K562 (cell line): ENCODE data around the gene ZSWIM4. TPM values are rescaled to one million over a fixed set of nuclear protein-coding genes. Genes with fewer than 3 reads are reported as not detected.

Experiments
- GABPA ChIP-seq: fragments of 200-800 bp; sonication (Bioruptor generic); conservative IDR thresholded peaks from 2 replicates; pipeline ENCODE4 v1.6.1; 2016; ENCODE audit warnings: low read depth, missing genetic modification characterization, missing compliant biosample characterization
- MEF2D ChIP-seq: conservative IDR thresholded peaks from 2 replicates; pipeline ENCODE4 v1.6.1; 2016; ENCODE audit warnings: low read depth, missing genetic modification characterization, missing compliant biosample characterization
- MTA1 ChIP-seq: fragments of 450-650 bp; IDR thresholded peaks from 2 replicates; pipeline ENCODE4 v1.6.1; 2017; ENCODE audit warnings: borderline replicate concordance
- RBBP5 ChIP-seq: fragments of 200-600 bp; sonication (generic); IDR thresholded peaks from 2 replicates; pipeline ENCODE4 v1.6.1; 2012; ENCODE audit warnings: borderline replicate concordance, mild to moderate bottlenecking, low read length, control low read depth, inconsistent platforms; ENCODE audit not compliant: insufficient read depth, poor library complexity, severe bottlenecking
- polyA plus RNA-seq, 8 experiments: library from polyadenylated mRNA; depleted of rRNA in 4 of 8; stranded (reverse) in 5 of 8; unstranded in 3 of 8; fragments of >200 nt; fragmentation: Nextera tagmentation in 2 of 8; fragmentation: Illumina TruSeq in 1 of 8; extraction: Ambion mirVana in 2 of 8; extraction: Trizol in 1 of 8; gene quantifications; 2 replicates each; pipeline versions ENCODE4 v1.2.1 to v1.2.3, GENCODE V29; 2011 to 2014; ENCODE audit warnings: inconsistent platforms in 1 of 8, missing spikeins in 1 of 8
- total RNA-seq, 7 experiments: library from RNA; depleted of rRNA in 6 of 7; stranded (reverse); fragments of >200 nt in 6 of 7; fragmentation: Illumina TruSeq in 2 of 7; extraction: Trizol in 2 of 7; gene quantifications; 2 replicates each; pipeline versions ENCODE4 v1.2.1 to v1.2.3, GENCODE V29; 2011 to 2021; ENCODE audit warnings: low replicate concordance in 1 of 7
- TF ChIP-seq, protein P1 (sequence below): sonication (generic); formaldehyde crosslinking; IDR thresholded peaks from 2 replicates; pipeline ENCODE4 v1.8.0; 2022; ENCODE audit warnings: mild to moderate bottlenecking, low read depth, missing genetic modification reagents
- TF ChIP-seq, protein P2 (sequence below): fragments of 250-450 bp; sonication (Bioruptor Pico); IDR thresholded peaks from 2 replicates; pipeline ENCODE4 v1.5.0; 2020; ENCODE audit warnings: mild to moderate bottlenecking, borderline replicate concordance
- TF ChIP-seq, protein P3 (sequence below): sonication (generic); formaldehyde crosslinking; IDR thresholded peaks from 2 replicates; pipeline ENCODE4 v1.8.0; 2022; ENCODE audit warnings: missing genetic modification reagents, mild to moderate bottlenecking, borderline replicate concordance

The ZSWIM4 gene
- total and polyA plus RNA-seq, 9 of the 15 experiments (the other 6 are each of a cell fraction or from before 2014, with no cell fraction given) = 0.25 to 3.7 (median 0.79) TPM; not detected in 2

DNA sequence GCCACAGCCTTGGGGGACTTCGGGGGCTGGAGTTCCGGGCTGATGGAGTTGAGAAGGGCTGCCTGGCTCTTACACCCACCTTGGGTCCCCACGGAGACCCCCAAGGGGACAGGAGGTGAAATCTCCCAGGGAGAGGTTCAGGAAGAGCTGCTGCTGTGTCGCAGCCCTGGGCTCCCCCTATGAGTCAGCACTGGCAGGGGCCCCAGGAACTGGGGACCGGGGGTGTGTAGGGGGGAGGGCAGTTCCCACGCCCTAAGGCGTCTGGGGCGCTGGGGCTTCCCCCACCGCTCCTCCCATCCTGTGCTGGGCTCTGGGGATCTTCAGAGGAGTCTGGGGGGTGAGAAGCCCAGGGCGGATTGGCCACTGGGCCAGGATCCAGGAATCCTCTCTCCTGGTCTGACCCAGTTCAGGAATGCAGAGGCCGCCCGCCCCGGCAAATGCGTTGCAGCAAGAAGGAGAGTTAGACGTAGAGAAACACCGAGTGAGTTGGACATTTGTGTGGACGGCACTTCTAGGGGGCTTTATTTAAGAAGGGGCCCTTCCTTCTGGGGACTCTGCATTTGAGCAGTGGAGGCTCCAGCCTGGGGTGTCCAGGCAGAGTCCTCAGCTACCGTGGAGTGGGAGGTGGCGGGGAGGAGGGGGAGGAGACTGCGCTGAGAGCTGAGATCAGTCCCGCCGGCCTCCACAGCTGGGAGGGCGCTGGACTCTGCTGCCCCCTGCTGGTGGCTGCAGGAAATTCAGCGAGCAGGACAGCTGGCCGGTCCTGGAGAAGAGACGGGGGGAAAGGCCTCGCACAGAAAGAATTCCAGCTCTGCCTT lies 66.7 kb downstream of the ZSWIM4 start (continued):
- TF ChIP-seq MTA1 = peak; percentile 33; the same call in 1 of the 2 replicates
- no peak for TF ChIP-seq MEF2D (tag)
- TF ChIP-seq RBBP5 = peak; percentile 35
- TF ChIP-seq, protein P1, sequence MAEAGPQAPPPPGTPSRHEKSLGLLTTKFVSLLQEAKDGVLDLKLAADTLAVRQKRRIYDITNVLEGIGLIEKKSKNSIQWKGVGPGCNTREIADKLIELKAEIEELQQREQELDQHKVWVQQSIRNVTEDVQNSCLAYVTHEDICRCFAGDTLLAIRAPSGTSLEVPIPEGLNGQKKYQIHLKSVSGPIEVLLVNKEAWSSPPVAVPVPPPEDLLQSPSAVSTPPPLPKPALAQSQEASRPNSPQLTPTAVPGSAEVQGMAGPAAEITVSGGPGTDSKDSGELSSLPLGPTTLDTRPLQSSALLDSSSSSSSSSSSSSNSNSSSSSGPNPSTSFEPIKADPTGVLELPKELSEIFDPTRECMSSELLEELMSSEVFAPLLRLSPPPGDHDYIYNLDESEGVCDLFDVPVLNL (CRISPR knock-in tag) = no peak
- TF ChIP-seq, protein P2, sequence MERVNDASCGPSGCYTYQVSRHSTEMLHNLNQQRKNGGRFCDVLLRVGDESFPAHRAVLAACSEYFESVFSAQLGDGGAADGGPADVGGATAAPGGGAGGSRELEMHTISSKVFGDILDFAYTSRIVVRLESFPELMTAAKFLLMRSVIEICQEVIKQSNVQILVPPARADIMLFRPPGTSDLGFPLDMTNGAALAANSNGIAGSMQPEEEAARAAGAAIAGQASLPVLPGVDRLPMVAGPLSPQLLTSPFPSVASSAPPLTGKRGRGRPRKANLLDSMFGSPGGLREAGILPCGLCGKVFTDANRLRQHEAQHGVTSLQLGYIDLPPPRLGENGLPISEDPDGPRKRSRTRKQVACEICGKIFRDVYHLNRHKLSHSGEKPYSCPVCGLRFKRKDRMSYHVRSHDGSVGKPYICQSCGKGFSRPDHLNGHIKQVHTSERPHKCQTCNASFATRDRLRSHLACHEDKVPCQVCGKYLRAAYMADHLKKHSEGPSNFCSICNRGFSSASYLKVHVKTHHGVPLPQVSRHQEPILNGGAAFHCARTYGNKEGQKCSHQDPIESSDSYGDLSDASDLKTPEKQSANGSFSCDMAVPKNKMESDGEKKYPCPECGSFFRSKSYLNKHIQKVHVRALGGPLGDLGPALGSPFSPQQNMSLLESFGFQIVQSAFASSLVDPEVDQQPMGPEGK (CRISPR knock-in tag) = no peak
- TF ChIP-seq GABPA (tag) = peak; percentile 60; the same call in 1 of the 2 replicates
- TF ChIP-seq, protein P3, sequence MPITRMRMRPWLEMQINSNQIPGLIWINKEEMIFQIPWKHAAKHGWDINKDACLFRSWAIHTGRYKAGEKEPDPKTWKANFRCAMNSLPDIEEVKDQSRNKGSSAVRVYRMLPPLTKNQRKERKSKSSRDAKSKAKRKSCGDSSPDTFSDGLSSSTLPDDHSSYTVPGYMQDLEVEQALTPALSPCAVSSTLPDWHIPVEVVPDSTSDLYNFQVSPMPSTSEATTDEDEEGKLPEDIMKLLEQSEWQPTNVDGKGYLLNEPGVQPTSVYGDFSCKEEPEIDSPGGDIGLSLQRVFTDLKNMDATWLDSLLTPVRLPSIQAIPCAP (CRISPR knock-in tag) = no peak
